GM18502 (cell line): ENCODE results near the gene THSD1.
"Not testable (repeated sequence)": the region's sequence is repeated elsewhere in the genome, so short reads cannot be mapped to it uniquely, and the experiment has no call there.

ENCODE experiments used
- ATAC-seq: cut with Tn5 transposase; IDR thresholded peaks from one replicate; pipeline ENCODE4 v1.9.1; 2021; ENCODE audit warnings: mild to moderate bottlenecking; ENCODE audit not compliant: unreplicated experiment, poor library complexity

THSD1 gene

DNA sequence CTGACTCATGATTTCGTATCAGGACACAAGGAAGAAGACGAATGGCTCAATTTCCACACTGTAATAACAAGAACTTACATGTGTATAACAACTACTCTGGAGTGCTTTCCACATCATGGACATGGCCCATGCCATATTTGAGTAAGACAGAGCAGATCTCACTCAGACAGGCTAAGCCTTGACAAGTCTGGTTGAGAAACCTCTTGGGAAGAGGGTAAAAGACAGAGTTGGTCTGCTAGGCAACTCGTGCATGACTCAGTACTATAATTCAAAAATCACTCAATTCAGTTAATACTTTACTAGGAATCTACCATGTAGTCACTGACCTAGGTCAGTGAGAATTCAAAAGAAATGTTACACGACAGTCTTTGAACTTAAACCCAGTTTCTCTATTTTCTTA, 5.7 kb upstream of the THSD1 start:
- ATAC-seq = peak; percentile 56

- not testable (repeated sequence) for ATAC-seq
These were observed 2.2 kb upstream of the THSD1 start for GRCh38 chr13:52408071-52408658.

DNA sequence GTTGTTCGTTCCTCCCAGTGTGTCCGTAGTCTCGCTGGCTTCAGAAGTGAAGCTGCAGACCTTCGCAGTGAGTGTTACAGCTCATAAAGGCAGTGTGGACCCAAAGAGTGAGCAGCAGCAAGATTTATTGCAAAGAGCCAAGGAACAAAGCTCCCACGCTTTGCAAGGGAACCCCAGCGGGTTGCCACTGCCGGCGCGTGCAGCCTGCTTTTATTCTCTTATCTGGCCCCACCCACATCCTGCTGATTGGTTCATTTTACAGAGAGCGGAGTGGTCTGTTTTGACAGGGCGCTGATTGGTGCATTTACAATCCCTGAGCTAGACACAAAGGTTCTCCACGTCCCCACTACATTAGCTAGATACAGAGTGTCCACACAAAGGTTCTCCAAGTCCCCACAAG, 1.5 kb upstream of the THSD1 start:
- not testable (repeated sequence) for ATAC-seq

DNA sequence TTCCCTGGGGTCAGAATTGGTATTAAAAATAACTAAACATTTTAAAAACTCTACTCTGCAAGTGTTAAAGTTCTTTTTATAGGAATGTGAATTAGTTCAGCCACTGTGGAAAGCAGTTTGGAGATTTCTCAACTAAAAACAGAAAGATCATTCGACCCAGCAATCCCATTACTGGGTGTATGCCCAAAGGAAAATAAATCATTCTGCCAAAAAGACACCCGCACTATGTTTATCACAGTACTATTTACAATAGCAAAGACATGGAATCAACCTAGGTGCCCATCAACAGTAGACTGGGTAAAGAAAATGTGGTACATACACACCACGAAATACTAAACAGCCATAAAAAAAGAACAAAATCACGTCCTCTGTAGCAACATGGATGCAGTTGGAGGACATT, 657 bp upstream of the THSD1 start:
- ATAC-seq = no peak

DNA sequence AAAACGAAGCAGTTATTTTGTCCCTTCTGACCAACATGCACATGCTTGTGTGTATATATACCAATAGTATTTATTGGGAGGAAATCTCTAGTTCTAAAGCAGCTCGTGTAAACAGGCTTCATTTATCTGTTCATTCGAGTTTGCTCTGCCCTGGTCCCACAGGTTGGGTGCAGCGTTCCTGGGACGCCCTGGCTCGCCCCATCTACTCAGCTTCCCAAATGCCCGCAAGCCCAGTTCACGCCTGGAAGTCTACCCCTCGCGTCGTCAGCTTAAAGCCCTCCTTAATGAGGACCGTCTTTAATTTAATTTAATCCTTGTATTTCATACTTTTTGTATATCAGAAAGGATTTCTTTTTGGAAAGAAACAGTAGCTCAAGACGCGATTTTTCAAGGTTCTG, 604 bp downstream of the THSD1 start:
- ATAC-seq = peak; percentile 7

GRCh38 chr13:52399708-52400107, 6.3 kb downstream of the THSD1 start:
- ATAC-seq = no peak

DNA sequence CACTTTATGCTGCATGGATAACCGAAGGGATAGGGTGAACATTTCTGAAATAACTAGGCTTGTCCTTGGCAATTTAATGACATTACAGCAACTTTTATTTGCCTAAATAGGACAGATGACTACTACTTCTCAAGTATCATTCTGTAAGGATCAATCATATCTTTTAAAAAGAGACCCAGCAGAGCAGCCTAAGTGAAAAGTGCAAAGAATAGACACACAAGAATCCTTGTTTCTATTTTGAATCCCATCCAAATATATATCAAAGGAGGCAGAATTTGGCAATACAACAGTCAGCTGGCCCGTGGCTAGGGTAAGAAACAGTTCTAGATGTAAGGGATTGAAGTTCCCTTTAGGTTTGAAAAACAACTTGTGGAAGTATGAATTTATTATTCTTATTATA, 6.9 kb downstream of the THSD1 start:
- ATAC-seq = no peak

DNA sequence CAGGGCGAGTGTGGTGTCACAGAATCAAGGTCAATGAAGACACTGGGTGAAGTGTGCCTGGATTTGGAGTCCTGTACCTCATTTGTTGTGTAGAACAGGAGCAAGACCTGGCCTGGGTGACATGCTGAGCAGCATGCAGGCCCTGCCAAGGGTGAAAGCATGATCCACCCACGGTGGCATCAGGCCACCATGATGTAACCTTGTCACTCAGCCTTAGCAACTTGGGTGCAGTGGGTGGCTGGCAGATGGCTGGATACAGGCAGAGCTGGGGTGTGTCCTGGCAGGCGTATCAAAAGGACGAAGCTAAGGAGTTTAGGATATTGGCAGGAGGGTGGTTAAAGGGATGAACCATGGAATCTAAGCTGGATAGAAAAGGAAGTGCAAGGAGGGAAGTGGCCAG, 10.3 kb downstream of the THSD1 start:
- ATAC-seq = no peak

- ATAC-seq = no peak
These were observed 11.4 kb downstream of the THSD1 start for GRCh38 chr13:52394586-52394985.

DNA sequence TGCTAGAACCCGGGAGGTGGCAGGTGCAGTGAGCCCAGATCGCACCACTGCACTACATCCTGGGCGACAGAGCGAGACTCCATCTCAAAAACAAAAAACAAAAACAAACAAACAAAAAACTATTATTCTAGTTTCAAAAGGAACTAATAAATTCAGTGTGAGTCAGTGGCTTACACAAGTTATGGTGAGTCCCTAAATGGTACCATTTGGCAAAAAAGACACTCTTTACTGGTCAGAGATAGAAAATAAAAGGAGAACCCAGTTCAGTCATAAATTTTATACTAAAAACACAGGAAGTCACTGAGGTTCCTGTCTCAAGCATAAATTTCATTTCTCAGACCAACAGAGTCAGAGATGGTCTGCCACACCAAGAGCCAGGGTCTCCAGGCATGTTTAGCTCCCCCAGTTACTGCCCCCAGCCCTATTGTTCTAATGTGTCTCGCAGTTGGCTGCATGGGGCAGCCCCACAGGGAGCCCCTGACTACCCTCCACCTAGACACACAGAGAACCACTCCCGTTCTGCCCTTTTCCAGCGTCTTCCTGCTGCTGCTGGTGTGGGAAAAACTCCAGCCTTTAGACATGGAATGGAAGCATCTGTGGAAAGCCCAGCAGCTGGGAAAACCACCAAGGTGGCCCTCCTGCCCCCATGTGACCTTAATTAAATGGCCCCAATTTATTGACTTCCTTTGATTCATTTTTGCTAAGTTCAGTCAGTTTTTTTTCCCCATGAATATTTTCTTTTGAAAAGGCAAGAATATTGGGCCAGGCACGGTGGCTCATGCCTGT, 12.2 kb downstream of the THSD1 start:
- no peak for ATAC-seq

DNA sequence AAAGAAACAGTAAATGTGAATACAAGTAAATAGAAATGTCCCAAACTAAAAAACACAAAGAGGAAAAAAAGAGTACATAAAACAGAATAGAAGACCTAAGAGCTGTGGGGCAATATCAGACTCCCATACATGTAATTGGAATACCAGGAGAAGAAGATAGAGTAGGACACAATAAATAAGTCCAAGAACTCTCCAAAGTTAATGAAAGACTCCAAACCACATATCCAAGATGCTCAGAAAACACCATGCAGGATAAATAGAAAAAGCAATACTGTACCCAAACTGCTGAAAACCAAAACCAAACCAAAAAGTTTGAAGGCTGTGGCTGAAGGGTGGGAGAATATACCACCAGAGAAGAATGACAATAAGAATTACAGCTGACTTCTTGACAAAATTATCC, 18.3 kb downstream of the THSD1 start:
- ATAC-seq = no peak

DNA sequence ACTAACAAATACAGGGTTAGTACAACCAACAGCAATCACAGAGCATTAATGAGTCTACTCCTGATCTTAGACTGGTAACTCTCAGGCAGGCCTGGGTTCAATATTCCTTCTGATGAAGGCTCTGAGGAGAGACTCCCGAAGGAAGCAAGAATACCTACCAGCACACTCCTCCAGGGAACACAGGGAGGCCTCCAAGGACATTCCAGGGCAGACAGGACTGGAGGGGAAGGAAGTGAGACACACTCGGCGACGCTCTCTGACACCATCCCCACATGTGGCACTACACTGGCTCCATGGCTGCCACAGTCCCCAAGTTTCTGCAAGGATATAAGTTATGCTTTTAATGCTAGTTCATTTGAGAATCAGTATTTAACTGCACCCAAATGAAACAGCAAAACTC, 20.1 kb downstream of the THSD1 start:
- no peak for ATAC-seq

- ATAC-seq = no peak
These were observed 22.6 kb downstream of the THSD1 start for GRCh38 chr13:52383366-52383765.

- ATAC-seq = no peak
These were observed 27.7 kb downstream of the THSD1 start for GRCh38 chr13:52378312-52378711.

DNA sequence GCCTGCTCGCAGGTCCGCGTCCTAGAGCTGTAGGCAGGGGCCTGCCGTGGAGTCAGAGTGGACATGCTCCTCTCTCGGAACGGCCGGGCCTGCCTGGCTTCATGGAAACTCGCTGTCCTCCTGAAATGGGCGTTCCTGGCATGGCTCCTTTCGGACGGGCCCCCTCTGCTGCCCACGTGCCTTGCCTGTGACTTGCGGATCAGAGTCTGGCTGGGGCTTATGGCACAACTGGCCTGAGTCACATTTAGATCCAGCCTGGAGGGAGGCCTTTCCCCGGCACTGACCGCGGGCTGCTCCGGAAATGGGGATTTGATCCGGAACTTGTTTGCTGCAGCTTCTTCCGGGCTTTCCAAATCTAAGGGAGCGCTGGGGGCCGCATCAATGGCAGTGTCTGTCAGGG, 28.1 kb downstream of the THSD1 start:
- ATAC-seq = no peak

GRCh38 chr13:52374873-52375411, 31.0 kb downstream of the THSD1 start:
- no peak for ATAC-seq

GRCh38 chr13:52374389-52374788, 31.6 kb downstream of the THSD1 start:
- ATAC-seq = no peak

- not testable (repeated sequence) for ATAC-seq
These were observed 32.7 kb downstream of the THSD1 start for GRCh38 chr13:52373277-52373676.

GRCh38 chr13:52371736-52372247, 34.2 kb downstream of the THSD1 start:
- no peak for ATAC-seq

DNA sequence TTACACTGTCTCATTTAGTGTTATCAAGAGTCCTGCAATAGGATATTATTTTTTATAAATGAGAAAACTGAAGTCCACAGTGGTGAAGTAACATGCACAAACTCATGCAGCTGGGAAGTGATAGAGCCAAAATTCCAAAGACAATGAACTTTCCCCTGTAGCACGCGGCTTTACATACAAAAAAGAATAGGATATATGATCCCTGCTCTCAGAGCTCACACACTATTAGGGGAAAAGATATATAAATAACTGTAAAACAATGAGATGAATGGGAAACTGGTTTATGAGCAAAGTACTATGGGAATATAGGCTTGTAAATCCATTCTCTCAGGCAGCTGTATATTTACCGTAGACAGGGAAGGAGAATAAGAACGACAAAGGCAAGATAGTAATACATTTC, 39.7 kb downstream of the THSD1 start:
- no peak for ATAC-seq

DNA sequence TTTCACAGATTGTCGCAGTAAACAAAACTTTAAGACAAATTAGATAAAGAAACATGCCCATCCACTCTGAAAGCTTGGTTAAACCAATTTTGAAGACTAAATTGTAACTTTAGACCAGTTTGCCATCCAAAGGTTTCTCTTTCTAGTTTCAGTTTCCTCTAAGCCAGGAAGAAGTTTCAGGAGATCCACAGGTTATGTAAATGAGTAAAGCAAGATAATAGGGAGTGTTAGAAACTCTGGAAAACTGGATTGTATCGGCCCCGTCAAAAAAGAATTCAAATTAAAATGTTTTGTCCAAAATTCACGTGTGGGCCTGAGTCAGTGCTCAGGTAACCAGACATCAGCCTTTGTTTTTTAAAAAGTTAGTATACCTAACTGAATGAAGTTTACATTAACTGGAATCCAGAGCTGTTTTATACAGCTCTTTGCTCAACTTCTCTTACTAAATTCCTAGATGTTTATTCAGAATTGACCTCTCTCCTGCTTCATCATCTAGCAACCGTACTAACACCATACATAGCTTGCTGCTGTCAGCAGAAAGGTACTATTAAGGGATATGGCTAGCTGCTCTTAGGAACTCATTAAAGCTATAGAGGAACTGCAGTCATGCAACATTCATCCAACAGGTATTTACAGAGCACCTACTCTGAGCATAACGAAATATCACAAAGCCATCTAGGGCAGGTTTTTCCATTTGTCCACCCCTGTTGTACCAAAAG, 43.6 kb downstream of the THSD1 start:
- not testable (repeated sequence) for ATAC-seq
